ENCODE measurements around the gene LDLR. TPM values are rescaled to one million over a fixed set of nuclear protein-coding genes. Genes with fewer than 3 reads are reported as not detected.
"Not testable (repeated sequence)": the region's sequence is repeated elsewhere in the genome, so short reads cannot be mapped to it uniquely, and the experiment has no call there.

The LDLR gene
- total and polyA plus RNA-seq, 9 donors = 13.9 to 34.3 (median 23.5) TPM

DNA sequence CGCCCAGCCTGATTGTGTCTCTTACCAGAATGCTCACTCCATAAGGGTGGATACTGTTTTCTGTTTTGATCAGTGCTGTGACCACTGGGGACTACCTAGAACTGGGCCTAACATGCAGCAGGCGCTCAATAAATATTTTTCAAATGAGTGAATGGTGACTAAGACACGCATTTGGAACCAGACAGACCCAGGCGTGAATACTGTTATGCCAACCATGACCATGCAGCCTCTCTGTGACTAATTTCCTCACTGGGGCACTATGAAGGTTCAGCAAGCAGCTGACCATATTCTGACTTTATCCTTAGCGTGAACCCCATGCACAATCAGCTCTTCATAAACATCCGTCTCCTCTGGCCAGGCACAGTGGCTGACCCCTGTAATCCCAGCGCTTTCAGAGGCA, 79.3 kb downstream of the LDLR start:
- H3K27ac ChIP-seq (ENCODE audit: low read length) = no peak overlapping the region
- no peak overlapping the region for H3K4me3 ChIP-seq (ENCODE audit: low read length)
- peaks cover 75% of the 10 kb centered on the region for H3K36me3 ChIP-seq (ENCODE audit: control insufficient read depth, insufficient read depth, low read length)
- H3K9me3 ChIP-seq (replicated peaks; ENCODE audit: control insufficient read depth, low read depth, low read length) = no peaks in the 10 kb centered on the region
- 77% methylated on average over 6 of the region's 7 CpGs for WGBS (ENCODE audit: insufficient coverage)
- H3K27me3 ChIP-seq (ENCODE audit: control insufficient read depth, insufficient read depth, low read length) = no peaks in the 10 kb centered on the region
- DNase-seq = peak; percentile 73
- peaks cover 31% of the 10 kb centered on the region for H3K4me1 ChIP-seq (ENCODE audit: control insufficient read depth, insufficient read depth, low read length)

DNA sequence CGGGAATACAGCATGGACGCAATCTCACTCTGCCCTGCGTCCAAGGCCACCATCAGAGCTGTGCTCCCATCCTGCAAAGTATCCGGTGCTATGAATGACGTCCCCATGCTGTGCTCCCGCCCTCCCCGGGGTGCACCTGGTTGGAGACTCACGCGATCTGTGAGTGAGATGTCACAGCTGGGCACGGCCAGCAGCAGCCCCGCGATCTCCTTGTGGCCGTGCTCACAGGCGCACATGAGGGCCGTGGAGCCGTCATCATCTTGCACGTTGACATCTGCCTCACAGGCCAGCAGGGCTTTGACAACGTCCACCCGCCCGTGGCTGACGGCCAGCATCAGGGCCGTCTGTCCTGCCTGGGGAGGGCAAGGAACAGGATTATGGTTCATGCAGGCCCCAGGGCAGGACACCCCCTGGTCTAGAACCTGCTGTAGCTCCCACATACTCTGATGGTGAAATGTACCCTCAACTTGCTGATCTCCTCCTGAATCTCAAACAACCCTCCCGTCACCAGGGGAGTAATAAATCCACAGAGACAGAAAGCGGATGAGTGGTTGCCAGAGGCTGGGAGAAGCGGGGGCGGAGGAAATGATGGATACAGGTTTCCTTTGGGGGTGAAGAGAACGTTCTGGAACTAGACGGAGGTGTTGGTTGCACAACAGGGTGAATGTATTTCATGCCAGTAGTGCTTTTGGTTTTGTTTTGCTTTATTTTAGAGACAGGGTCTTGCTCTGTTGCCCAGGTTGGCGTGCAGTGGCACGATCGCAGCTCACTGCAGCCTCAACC, 80.8 kb downstream of the LDLR start:
- DNase-seq = no peak
- no peak overlapping the region for H3K27ac ChIP-seq (ENCODE audit: low read length)
- WGBS (ENCODE audit: insufficient coverage) = 70% methylated on average over 24 of the region's 31 CpGs
- no peaks in the 10 kb centered on the region for H3K9me3 ChIP-seq (replicated peaks; ENCODE audit: control insufficient read depth, low read depth, low read length)
- no peak overlapping the region for H3K4me3 ChIP-seq (ENCODE audit: low read length)
- H3K36me3 ChIP-seq (ENCODE audit: control insufficient read depth, insufficient read depth, low read length) = peaks cover 80% of the 10 kb centered on the region
- H3K27me3 ChIP-seq (ENCODE audit: control insufficient read depth, insufficient read depth, low read length) = no peaks in the 10 kb centered on the region
- H3K4me1 ChIP-seq (ENCODE audit: control insufficient read depth, insufficient read depth, low read length) = peaks cover 27% of the 10 kb centered on the region

DNA sequence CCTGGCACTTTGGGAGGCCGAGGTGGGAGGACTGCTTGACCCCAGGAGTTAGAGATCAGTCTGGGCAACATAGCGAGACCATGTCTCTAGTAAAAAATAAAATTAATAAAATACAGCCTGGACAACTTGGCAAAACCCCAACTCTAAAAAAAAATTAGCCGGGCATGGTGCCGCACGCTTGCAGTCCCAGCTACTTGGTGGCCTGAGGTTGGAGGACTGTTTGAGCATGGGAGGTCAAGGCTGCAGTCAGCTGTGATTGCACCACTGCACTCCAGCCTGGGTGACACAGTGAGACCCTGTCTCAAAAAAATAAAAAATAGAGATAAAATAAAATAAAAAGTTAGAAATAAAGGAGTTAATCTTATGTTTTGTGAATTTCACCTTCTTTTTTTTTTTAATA, 81.9 kb downstream of the LDLR start:
- no peak overlapping the region for H3K4me3 ChIP-seq (ENCODE audit: low read length)
- no peak overlapping the region for H3K27ac ChIP-seq (ENCODE audit: low read length)
- WGBS (ENCODE audit: insufficient coverage) = no CpG with 5 or more reads among the region's 5 CpGs
- H3K4me1 ChIP-seq (ENCODE audit: control insufficient read depth, insufficient read depth, low read length) = peaks cover 17% of the 10 kb centered on the region
- no peak for DNase-seq
- H3K36me3 ChIP-seq (ENCODE audit: control insufficient read depth, insufficient read depth, low read length) = peaks cover 80% of the 10 kb centered on the region
- no peaks in the 10 kb centered on the region for H3K9me3 ChIP-seq (replicated peaks; ENCODE audit: control insufficient read depth, low read depth, low read length)
- H3K27me3 ChIP-seq (ENCODE audit: control insufficient read depth, insufficient read depth, low read length) = no peaks in the 10 kb centered on the region

DNA sequence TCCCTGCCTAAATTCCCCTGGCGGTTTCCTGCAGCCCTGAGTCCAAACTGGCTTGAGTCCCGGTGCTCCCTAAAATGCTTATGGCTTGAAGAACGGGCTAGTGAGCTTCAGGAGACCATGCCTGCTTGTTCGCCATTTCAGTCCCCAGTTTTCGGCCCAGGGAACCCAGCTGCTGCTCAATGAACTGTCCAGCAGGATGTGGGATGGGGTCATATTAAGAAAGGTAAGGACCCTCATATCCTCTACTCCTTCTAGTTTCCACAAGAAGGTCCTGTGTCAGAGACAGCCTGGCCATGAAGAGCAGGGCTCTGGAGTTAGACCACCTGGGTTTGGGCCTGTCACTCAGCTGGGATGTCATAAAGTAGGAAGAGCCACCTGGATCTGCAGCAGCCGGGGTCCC, 83.3 kb downstream of the LDLR start:
- peaks cover 85% of the 10 kb centered on the region for H3K36me3 ChIP-seq (ENCODE audit: control insufficient read depth, insufficient read depth, low read length)
- no peak overlapping the region for H3K27ac ChIP-seq (ENCODE audit: low read length)
- no peak for DNase-seq
- no peak overlapping the region for H3K4me3 ChIP-seq (ENCODE audit: low read length)
- 68% methylated on average over 5 of the region's 6 CpGs for WGBS (ENCODE audit: insufficient coverage)
- no peaks in the 10 kb centered on the region for H3K9me3 ChIP-seq (replicated peaks; ENCODE audit: control insufficient read depth, low read depth, low read length)
- H3K27me3 ChIP-seq (ENCODE audit: control insufficient read depth, insufficient read depth, low read length) = no peaks in the 10 kb centered on the region
- peaks cover 11% of the 10 kb centered on the region for H3K4me1 ChIP-seq (ENCODE audit: control insufficient read depth, insufficient read depth, low read length)

DNA sequence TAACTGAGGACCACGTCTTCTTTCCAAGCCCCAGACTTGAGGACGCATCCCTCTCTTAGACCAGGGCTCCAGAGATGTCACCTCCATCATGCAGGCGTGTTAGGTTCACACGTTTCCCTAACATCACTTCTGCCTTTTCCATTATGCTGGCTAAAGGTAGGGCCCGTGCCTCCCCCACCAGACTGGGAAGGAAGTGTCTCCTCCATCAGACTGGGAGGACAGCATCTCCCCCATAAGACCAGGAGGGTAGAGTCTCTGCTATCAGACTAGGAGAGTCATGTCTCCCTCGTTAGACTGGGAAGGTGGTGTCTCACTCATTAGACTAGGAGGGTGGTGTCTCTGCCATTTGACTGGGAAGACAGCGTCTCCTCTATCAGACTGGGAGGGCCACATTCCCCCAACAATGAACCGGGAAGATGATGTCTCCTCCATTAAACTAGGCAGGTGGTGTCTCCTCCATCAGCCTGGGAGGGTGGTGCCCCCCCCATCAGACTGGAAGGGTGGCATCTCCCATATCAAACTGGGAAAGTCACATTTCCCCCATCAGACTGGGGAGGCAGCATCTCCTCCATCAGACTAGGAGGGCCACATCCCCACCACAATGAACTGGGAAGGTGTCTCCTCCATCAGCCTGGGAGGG, 84.4 kb downstream of the LDLR start:
- Histone ChIP-seq H3K4me1 (ENCODE audit: control insufficient read depth, insufficient read depth, low read length) (peaks cover 7% of the 10 kb centered on the region), H3K27ac (ENCODE audit: low read length) (no peak overlapping the region)

DNA sequence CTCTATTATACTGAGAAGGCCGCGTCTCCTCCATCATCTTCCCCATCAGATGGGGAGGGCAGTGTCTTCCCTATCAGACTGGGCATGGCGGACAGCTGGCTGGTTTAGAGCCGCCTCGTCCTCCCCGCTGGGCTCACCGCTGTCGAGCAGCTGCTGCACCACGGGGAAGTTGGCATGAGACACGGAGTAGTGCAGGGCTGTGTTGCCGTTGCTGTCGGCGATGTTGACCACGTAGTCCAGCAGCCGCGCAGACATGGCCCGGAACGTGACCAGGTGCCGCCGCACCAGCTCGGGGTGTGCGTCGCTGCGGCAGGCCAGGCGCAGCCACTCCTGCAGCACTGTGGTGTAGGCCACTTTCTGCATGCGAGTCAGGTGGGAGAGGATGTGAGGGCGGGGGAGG, 85.1 kb downstream of the LDLR start:
- no peaks in the 10 kb centered on the region for H3K27me3 ChIP-seq (ENCODE audit: control insufficient read depth, insufficient read depth, low read length)
- H3K27ac ChIP-seq (ENCODE audit: low read length) = no peak overlapping the region
- H3K36me3 ChIP-seq (ENCODE audit: control insufficient read depth, insufficient read depth, low read length) = peaks cover 83% of the 10 kb centered on the region
- no peaks in the 10 kb centered on the region for H3K9me3 ChIP-seq (replicated peaks; ENCODE audit: control insufficient read depth, low read depth, low read length)
- DNase-seq = peak; percentile 69
- H3K4me1 ChIP-seq (ENCODE audit: control insufficient read depth, insufficient read depth, low read length) = peaks cover 10% of the 10 kb centered on the region
- H3K4me3 ChIP-seq (ENCODE audit: low read length) = no peak overlapping the region
- WGBS (ENCODE audit: insufficient coverage) = 96% methylated on average over 24 of the region's 27 CpGs

More for the DNA sequence above, 84.4 kb downstream of the LDLR start:
- Histone ChIP-seq H3K4me3 (ENCODE audit: low read length) (no peak overlapping the region), H3K36me3 (ENCODE audit: control insufficient read depth, insufficient read depth, low read length) (peaks cover 84% of the 10 kb centered on the region), H3K9me3 (replicated peaks; ENCODE audit: control insufficient read depth, low read depth, low read length) (no peaks in the 10 kb centered on the region), H3K27me3 (ENCODE audit: control insufficient read depth, insufficient read depth, low read length) (no peaks in the 10 kb centered on the region)
- WGBS (ENCODE audit: insufficient coverage) = 100% methylated on average over 1 of the region's 8 CpGs
- DNase-seq = peak; percentile 2

DNA sequence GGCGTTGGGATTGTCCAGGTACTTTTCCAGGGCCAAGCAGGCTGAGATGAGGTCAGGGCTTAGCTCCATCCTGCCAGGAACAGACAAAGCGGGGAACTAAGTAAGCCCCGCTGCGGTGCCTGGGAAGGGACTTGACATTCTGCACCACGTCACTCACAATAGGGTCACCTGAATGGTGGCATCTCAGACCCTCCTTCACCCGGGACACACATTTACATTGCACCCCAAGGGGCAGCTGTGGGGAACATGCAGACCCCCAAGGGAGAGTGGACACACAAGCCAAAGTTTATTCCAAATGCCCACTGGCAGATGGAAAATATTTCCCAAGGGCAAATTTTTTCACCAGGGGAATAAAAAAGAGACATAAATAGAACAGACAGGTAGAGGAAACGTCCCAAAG, 86.7 kb downstream of the LDLR start:
- 87% methylated on average over 4 of the region's 7 CpGs for WGBS (ENCODE audit: insufficient coverage)
- peaks cover 18% of the 10 kb centered on the region for H3K4me1 ChIP-seq (ENCODE audit: control insufficient read depth, insufficient read depth, low read length)
- no peak for DNase-seq
- no peaks in the 10 kb centered on the region for H3K27me3 ChIP-seq (ENCODE audit: control insufficient read depth, insufficient read depth, low read length)
- no peak overlapping the region for H3K27ac ChIP-seq (ENCODE audit: low read length)
- H3K4me3 ChIP-seq (ENCODE audit: low read length) = no peak overlapping the region
- H3K36me3 ChIP-seq (ENCODE audit: control insufficient read depth, insufficient read depth, low read length) = peaks cover 72% of the 10 kb centered on the region
- no peaks in the 10 kb centered on the region for H3K9me3 ChIP-seq (replicated peaks; ENCODE audit: control insufficient read depth, low read depth, low read length)

DNA sequence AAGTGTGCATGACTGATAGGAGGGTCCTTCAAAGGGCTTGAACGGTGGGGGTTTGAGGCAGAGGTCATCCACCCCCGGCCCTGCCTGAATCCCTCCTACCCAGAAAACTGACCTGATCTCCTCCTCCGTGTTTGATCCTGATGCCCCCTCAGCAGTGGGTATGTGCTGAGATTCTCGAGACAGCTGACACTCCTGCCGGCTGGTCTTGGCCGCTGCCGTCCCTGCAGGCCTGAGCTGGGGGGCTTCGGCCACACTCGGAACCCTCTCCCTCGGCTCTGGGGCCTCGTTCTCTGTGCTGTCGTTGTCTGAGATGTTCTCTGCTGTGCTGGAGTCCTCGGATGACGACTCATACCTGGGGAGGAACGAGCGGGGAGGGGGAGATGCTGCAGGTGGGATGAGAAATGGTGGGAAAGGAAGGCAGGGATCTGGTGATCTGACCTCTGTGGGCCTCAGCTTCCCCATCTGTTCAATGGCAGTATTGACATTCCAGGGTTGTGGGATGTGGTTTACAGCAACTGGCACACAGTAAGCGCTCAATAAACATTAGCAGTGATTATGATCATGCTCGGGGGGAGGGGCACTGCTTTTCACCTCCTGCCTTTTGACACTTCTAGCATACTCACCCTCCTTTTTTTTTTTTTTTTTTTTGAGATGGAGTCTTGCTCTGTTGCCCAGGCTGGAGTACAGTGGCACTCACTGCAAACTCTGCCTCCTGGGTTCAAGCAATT, 87.4 kb downstream of the LDLR start:
- Histone ChIP-seq H3K36me3 (ENCODE audit: control insufficient read depth, insufficient read depth, low read length) (peaks cover 72% of the 10 kb centered on the region), H3K4me3 (ENCODE audit: low read length) (no peak overlapping the region), H3K27me3 (ENCODE audit: control insufficient read depth, insufficient read depth, low read length) (no peaks in the 10 kb centered on the region), H3K9me3 (replicated peaks; ENCODE audit: control insufficient read depth, low read depth, low read length) (no peaks in the 10 kb centered on the region), H3K27ac (ENCODE audit: low read length) (no peak overlapping the region), H3K4me1 (ENCODE audit: control insufficient read depth, insufficient read depth, low read length) (peaks cover 18% of the 10 kb centered on the region)
- no peak for DNase-seq
- WGBS (ENCODE audit: insufficient coverage) = 89% methylated on average over 12 of the region's 18 CpGs

DNA sequence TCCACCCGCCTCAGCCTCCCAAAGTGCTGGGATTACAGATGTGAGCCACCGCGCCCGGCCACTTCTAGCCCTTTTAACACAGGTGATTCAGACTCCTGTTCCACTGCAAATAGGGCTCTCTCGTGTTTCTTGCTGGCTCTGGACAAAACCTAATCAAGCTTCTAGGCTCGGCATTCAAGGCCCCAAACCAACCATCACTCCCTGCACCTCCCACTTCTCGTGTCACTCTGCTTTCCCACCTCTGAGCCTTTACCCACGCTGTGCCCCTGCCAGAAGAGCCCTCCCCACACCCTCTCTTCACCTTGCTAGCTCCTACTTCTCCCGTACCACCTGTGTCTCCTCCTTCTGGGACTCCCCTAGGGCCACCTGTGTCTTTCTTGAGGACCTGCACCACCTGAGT, 88.3 kb downstream of the LDLR start:
- H3K27ac ChIP-seq (ENCODE audit: low read length) = no peak overlapping the region
- peaks cover 18% of the 10 kb centered on the region for H3K4me1 ChIP-seq (ENCODE audit: control insufficient read depth, insufficient read depth, low read length)
- 92% methylated on average over 9 of the region's 9 CpGs for WGBS (ENCODE audit: insufficient coverage)
- H3K27me3 ChIP-seq (ENCODE audit: control insufficient read depth, insufficient read depth, low read length) = no peaks in the 10 kb centered on the region
- H3K36me3 ChIP-seq (ENCODE audit: control insufficient read depth, insufficient read depth, low read length) = peaks cover 73% of the 10 kb centered on the region
- H3K4me3 ChIP-seq (ENCODE audit: low read length) = no peak overlapping the region
- no peak for DNase-seq
- H3K9me3 ChIP-seq (replicated peaks; ENCODE audit: control insufficient read depth, low read depth, low read length) = no peaks in the 10 kb centered on the region

DNA sequence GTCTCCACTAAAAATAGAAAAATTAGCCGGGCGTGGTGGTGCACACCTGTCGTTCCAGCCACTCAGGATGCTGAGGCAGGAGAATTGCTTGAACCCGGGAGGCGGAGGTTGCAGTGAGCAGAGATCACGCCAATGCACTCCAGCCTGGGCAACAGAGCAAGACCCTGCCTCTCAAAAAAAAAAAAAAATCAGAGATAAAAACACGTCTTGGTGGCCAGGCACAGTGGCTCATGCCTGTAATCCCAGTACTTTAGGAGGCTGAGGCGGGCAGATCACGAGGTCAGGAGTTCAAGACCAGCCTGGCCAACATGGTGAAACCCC, 89.8 kb downstream of the LDLR start:
- H3K27me3 ChIP-seq (ENCODE audit: control insufficient read depth, insufficient read depth, low read length); H3K9me3 ChIP-seq (replicated peaks; ENCODE audit: control insufficient read depth, low read depth, low read length); DNase-seq; H3K27ac ChIP-seq (ENCODE audit: low read length); H3K4me3 ChIP-seq (ENCODE audit: low read length): not testable (repeated sequence)
- Histone ChIP-seq H3K36me3 (ENCODE audit: control insufficient read depth, insufficient read depth, low read length) (peaks cover 69% of the 10 kb centered on the region), H3K4me1 (ENCODE audit: control insufficient read depth, insufficient read depth, low read length) (peaks cover 16% of the 10 kb centered on the region)
- no CpG with 5 or more reads among the region's 9 CpGs for WGBS (ENCODE audit: insufficient coverage)
